HUDEP-2 (cell line): ENCODE measurements around the gene PDGFA.
A peak's percentile ranks its signal among the peaks of the same experiment; 100 is the strongest.

ENCODE experiments used
- DNase-seq, 76 experiments: peaks; one replicate each; lab custom pipeline; 2025; ENCODE audit not compliant: unreplicated experiment in 76 of 76; lab: John Stamatoyannopoulos, UW

PDGFA gene

GRCh38 chr7:520503-521161 lies 986 bp upstream of the PDGFA start:
- peak in 2 of 76 experiments; percentile 15 to 20 for DNase-seq

GRCh38 chr7:518630-519483 lies 789 bp downstream of the PDGFA start:
- DNase-seq: peak in 21 of 76 experiments; percentile 10 to 49 (median 31)

- no peak for DNase-seq
Measured at GRCh38 chr7:517774-518629, 1.6 kb downstream of the PDGFA start.

- no peak for DNase-seq
Measured at GRCh38 chr7:516606-517456, 2.8 kb downstream of the PDGFA start.

GRCh38 chr7:516216-516605 lies 3.4 kb downstream of the PDGFA start:
- DNase-seq: no peak

GRCh38 chr7:515628-516027 lies 4.0 kb downstream of the PDGFA start:
- DNase-seq: no peak

- DNase-seq: no peak
Measured at GRCh38 chr7:514651-515598, 4.7 kb downstream of the PDGFA start.

- no peak for DNase-seq
Measured at GRCh38 chr7:514242-514641, 5.4 kb downstream of the PDGFA start.

- DNase-seq: no peak
Measured at GRCh38 chr7:513521-514166, 6.0 kb downstream of the PDGFA start.

GRCh38 chr7:512541-513311 lies 6.9 kb downstream of the PDGFA start:
- no peak for DNase-seq

GRCh38 chr7:512146-512510 lies 7.5 kb downstream of the PDGFA start:
- DNase-seq: no peak

- DNase-seq: no peak
Measured at GRCh38 chr7:511476-512145, 8.0 kb downstream of the PDGFA start.

GRCh38 chr7:510782-511281 lies 8.8 kb downstream of the PDGFA start:
- no peak for DNase-seq

- no peak for DNase-seq
Measured at GRCh38 chr7:510131-510481, 9.5 kb downstream of the PDGFA start.

- no peak for DNase-seq
Measured at GRCh38 chr7:509426-510130, 10.1 kb downstream of the PDGFA start.

- DNase-seq: no peak
Measured at GRCh38 chr7:508461-509170, 11.0 kb downstream of the PDGFA start.
